K562 (cell line): ENCODE measurements around the gene UBAC2.

Experiments
- MTF1 ChIP-seq: fragments of 250-450 bp; sonication (Bioruptor Pico); IDR thresholded peaks from 2 replicates; pipeline ENCODE4 v1.9.0; 2021; ENCODE audit warnings: moderate library complexity, mild to moderate bottlenecking, inconsistent platforms, borderline replicate concordance
- NRF1 ChIP-seq, 2 experiments: fragments of 450-650 bp; IDR thresholded peaks in 1 of 2; conservative IDR thresholded peaks in 1 of 2; 2 replicates each; pipeline ENCODE4 v1.6.1; 2014; ENCODE audit warnings: mild to moderate bottlenecking in 2 of 2
- STAG1 ChIP-seq: sonication (generic); formaldehyde crosslinking; IDR thresholded peaks from 2 replicates; pipeline ENCODE4 v1.5.0; 2020; ENCODE audit warnings: missing genetic modification reagents, borderline replicate concordance
- ZNF274 ChIP-seq: IDR thresholded peaks from 2 replicates; pipeline ENCODE4 v1.6.1; 2011; ENCODE audit warnings: low read depth, mild to moderate bottlenecking, low read length, moderate library complexity, borderline replicate concordance
- ZNF699 ChIP-seq: fragments of 250-450 bp; sonication (Bioruptor Pico); IDR thresholded peaks from 2 replicates; pipeline ENCODE4 v1.8.0; 2021; ENCODE audit warnings: mild to moderate bottlenecking, moderate library complexity; ENCODE audit not compliant: insufficient replicate concordance
- TF ChIP-seq, protein P1 (sequence below): fragments of 450-650 bp; IDR thresholded peaks from 2 replicates; pipeline ENCODE4 v1.6.1; 2018; ENCODE audit not compliant: partially characterized antibody

DNA sequence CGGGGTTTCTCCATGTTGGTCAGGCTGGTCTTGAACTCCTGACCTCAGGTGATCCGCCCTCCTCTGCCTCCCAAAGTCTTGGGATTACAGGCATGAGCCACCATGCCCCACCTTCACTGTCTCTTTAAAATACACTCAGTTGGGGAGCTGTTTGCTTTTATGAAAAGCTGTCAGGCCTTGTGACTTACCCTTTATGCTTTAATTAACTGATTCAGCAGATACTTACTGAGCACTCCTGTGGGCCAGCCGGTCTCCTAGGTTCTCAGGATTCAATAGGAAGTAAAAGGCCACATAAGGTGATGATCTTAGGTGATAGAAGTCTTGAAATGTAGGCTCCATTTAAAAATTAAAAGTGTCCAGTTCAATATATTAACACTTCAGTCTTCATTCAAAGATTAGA is 7.5 kb downstream of the UBAC2 start:
- TF ChIP-seq MTF1 (CRISPR knock-in tag) (no peak), NRF1 (conservative IDR thresholded peaks at IDR 0.05 in 1 of 2, IDR thresholded peaks at IDR 0.05 in 1 of 2) (no peak), ZNF699 (CRISPR knock-in tag) (no peak), ZNF274 (no peak), STAG1 (CRISPR knock-in tag) (no peak)
- TF ChIP-seq, protein P1, sequence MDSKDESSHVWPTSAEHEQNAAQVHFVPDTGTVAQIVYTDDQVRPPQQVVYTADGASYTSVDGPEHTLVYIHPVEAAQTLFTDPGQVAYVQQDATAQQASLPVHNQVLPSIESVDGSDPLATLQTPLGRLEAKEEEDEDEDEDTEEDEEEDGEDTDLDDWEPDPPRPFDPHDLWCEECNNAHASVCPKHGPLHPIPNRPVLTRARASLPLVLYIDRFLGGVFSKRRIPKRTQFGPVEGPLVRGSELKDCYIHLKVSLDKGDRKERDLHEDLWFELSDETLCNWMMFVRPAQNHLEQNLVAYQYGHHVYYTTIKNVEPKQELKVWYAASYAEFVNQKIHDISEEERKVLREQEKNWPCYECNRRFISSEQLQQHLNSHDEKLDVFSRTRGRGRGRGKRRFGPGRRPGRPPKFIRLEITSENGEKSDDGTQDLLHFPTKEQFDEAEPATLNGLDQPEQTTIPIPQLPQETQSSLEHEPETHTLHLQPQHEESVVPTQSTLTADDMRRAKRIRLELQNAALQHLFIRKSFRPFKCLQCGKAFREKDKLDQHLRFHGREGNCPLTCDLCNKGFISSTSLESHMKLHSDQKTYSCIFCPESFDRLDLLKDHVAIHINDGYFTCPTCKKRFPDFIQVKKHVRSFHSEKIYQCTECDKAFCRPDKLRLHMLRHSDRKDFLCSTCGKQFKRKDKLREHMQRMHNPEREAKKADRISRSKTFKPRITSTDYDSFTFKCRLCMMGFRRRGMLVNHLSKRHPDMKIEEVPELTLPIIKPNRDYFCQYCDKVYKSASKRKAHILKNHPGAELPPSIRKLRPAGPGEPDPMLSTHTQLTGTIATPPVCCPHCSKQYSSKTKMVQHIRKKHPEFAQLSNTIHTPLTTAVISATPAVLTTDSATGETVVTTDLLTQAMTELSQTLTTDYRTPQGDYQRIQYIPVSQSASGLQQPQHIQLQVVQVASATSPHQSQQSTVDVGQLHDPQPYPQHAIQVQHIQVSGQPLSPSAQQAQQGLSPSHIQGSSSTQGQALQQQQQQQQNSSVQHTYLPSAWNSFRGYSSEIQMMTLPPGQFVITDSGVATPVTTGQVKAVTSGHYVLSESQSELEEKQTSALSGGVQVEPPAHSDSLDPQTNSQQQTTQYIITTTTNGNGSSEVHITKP, result no peak
